ENCODE results near the gene ABCC4.
"Not testable (repeated sequence)": the region's sequence is repeated elsewhere in the genome, so short reads cannot be mapped to it uniquely, and the experiment has no call there.

The ABCC4 gene

GRCh38 chr13:95298169-95298965 is 2.9 kb downstream of the ABCC4 start:
- no peak for TF ChIP-seq CTCF (IDR thresholded peaks at IDR 0.05; ENCODE audit: extremely low read depth, missing control alignments)
- DNase-seq (ENCODE audit: low spot score): no peak

GRCh38 chr13:95296326-95296925 is 4.8 kb downstream of the ABCC4 start:
- DNase-seq (ENCODE audit: low spot score): no peak
- peak; percentile 28 for TF ChIP-seq CTCF (IDR thresholded peaks at IDR 0.05; ENCODE audit: extremely low read depth, missing control alignments)

- DNase-seq (ENCODE audit: low spot score): no peak
- no peak for TF ChIP-seq CTCF (IDR thresholded peaks at IDR 0.05; ENCODE audit: extremely low read depth, missing control alignments)
Measured at GRCh38 chr13:95295026-95295425, 6.2 kb downstream of the ABCC4 start.

DNA sequence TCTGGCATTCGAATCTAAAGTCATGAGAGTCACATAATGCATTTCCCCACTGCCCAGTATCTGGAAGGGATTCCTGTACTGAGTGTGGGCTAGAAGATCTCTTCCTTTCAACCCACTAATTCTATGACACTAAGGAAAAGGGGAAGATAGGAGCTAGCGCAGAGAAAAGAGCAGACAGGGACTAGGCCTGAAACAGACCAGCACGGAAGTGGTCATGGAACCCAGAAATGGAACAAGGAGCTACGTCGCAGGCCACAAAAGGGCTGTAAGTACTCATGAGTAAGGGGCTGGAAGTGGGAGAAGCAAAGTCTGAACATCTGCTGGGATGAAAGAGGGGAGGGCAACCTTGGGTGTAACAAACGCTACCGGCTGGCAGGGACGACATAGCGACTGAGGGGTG is 8.6 kb downstream of the ABCC4 start:
- no peak for DNase-seq (ENCODE audit: low spot score)
- no peak for TF ChIP-seq CTCF (IDR thresholded peaks at IDR 0.05; ENCODE audit: extremely low read depth, missing control alignments)

DNA sequence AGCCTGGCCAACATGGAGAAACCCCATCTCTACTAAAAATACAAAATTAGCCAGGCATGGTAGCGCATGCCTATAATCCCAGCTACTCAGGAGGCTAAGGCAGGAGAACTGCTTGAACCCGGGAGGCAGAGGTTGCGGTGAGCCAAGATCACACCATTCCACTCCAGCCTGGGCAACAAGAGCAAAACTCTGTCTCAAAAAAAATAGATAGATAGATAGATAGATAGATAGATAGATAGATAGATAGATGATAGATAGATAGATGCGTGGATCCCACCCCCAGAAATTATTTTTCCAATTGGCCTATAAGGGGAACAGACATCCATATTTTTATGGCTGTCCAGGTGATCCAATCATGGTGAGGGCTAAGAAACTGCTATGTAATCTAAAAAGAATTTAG is 11.3 kb downstream of the ABCC4 start:
- DNase-seq (ENCODE audit: low spot score): not testable (repeated sequence)

DNA sequence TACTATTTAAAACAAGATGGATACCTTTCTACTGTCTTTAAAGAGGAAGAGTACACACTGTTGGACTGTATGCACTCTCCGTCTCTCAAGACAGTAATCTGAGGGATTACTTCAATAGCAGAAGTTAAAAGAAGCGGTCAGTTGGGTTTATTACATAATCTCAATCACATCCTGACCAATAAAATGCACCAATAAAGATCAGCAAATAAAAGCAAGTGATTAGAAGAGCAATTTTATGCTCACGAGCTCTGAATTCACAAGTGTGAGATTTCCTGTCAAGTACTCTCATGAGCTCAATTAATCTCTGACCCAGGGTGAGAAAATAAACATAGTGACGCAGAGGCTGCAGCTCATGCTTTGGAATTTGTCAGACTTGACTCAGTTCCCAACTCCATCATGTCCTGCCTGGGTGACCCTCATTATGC is 12.2 kb downstream of the ABCC4 start:
- no peak for TF ChIP-seq CTCF (IDR thresholded peaks at IDR 0.05; ENCODE audit: extremely low read depth, missing control alignments)
- no peak for DNase-seq (ENCODE audit: low spot score)

DNA sequence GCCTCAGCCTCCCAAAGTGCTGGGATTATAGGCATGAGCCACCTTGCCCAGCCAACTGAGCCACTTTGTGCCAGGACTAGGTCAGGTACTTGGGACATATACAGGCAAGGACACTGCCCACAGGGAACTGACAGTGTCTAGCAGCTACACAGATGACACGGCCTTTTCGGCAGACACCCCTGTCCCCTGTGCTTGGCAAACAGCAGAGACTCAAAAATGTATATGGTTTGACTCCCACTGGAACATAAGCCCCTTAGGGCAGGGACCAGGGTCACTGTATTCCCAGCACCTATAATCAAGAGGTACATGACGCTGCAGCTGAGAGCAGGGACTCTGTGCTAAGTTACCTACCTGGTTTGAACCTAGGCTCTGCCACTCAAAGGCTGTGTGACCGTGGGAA is 16.8 kb downstream of the ABCC4 start:
- no peak for TF ChIP-seq CTCF (IDR thresholded peaks at IDR 0.05; ENCODE audit: extremely low read depth, missing control alignments)
- no peak for DNase-seq (ENCODE audit: low spot score)

GRCh38 chr13:95279016-95279415 is 22.2 kb downstream of the ABCC4 start:
- no peak for DNase-seq (ENCODE audit: low spot score)
- TF ChIP-seq CTCF (IDR thresholded peaks at IDR 0.05; ENCODE audit: extremely low read depth, missing control alignments): no peak

Data from GM20000 (cell line).